Measurements from ENCODE around the gene HAUS1. TPM values are rescaled to one million over a fixed set of nuclear protein-coding genes. Genes with fewer than 3 reads are reported as not detected.
"Not testable (repeated sequence)": the region's sequence is repeated elsewhere in the genome, so short reads cannot be mapped to it uniquely, and the experiment has no call there.

Gene HAUS1
- total and polyA plus RNA-seq, 2 donors (not counting 3 experiments of a cell fraction or from before 2014, with no cell fraction given), result 29.4 to 57.1 TPM

DNA sequence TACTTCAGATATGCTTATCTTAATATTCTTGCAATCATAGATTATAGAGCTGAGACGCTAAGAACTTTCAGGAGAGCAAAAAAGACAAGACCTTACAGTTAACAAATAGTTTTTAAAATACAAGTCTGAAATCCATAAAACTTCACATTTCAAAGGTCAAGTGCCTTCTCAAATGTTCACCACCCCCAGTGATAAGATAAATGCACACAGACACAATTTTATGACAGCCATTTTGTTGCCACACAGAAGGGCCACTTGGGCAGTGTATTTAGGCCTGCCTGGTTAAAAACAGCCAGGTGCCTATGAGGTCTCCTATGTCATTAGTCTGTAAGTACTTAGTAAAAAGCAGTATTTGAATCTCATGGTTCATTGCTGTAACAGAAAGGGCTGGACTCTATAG lies 24.0 kb upstream of the HAUS1 start:
- FAIRE-seq, result no peak
- H3K27me3 ChIP-seq (ENCODE audit: control insufficient read depth in 2 of 2, insufficient read depth in 2 of 2, low read length in 2 of 2), result no peaks in the 10 kb centered on the region
- POLR2A ChIA-PET, result no interaction called here
- H3K9ac ChIP-seq (replicated peaks; ENCODE audit: extremely low read depth, insufficient read depth, low read length), result no peak overlapping the region
- no peak for DNase-seq (ENCODE audit: low read depth, low spot score)
- H3K4me1 ChIP-seq (ENCODE audit: control insufficient read depth, extremely low read depth, insufficient read depth, low read length), result no peaks in the 10 kb centered on the region
- intact Hi-C loops (cut with micrococcal nuclease), result no loop called here
- no peak overlapping the region for H3K27ac ChIP-seq (ENCODE audit: insufficient read depth, low read depth, low read length)
- no TSS peak for BruUV-seq (replicated peaks)
- no peak overlapping the region for H3K4me2 ChIP-seq (ENCODE audit: insufficient read depth, low read length)
- dilution Hi-C loops (cut with MboI; ENCODE audit: extremely low pct_ligation_motif_present, low sequenced_read_pairs), result no loop called here
- TF ChIP-seq FOS (IDR thresholded peaks at IDR 0.05; ENCODE audit: borderline replicate concordance, insufficient read depth, low read length) (no peak), POLR2A (IDR thresholded peaks at IDR 0.05; ENCODE audit: low read depth, low read length) (no peak), GATA2 (IDR thresholded peaks at IDR 0.05; ENCODE audit: insufficient read depth, insufficient read length, low read depth, low read length) (no peak), MAX (IDR thresholded peaks at IDR 0.05; ENCODE audit: insufficient read depth, insufficient read length) (no peak)
- no peaks in the 10 kb centered on the region for H3K9me3 ChIP-seq (replicated peaks; ENCODE audit: control insufficient read depth, insufficient read depth, low read length)
- peaks cover 14 to 23% of the 10 kb centered on the region in 2 experiments for H3K36me3 ChIP-seq (ENCODE audit: control insufficient read depth in 2 of 2, extremely low read depth in 1 of 2, insufficient read depth in 2 of 2, low read length in 2 of 2)
- H3K4me3 ChIP-seq (replicated peaks in 1 of 3; ENCODE audit: insufficient read depth in 1 of 3, low read depth in 1 of 3, low read length in 3 of 3), result no peak overlapping the region
- CTCF ChIA-PET, result no interaction called here
- no peaks in the 10 kb centered on the region for H3K9me1 ChIP-seq (replicated peaks; ENCODE audit: control insufficient read depth, extremely low read depth, insufficient read depth, low read length)
- no peaks in the 10 kb centered on the region for H3K79me2 ChIP-seq (ENCODE audit: control insufficient read depth, insufficient read depth, low read length)
- no peaks in the 10 kb centered on the region for H4K20me1 ChIP-seq (replicated peaks; ENCODE audit: control insufficient read depth, extremely low read depth, insufficient read depth, low read length)
- no peak overlapping the region for H2AFZ ChIP-seq (ENCODE audit: low read depth, low read length)

- Histone ChIP-seq H3K4me3 (replicated peaks in 1 of 3; ENCODE audit: insufficient read depth in 1 of 3, low read depth in 1 of 3, low read length in 3 of 3) (no peak overlapping the region), H2AFZ (ENCODE audit: low read depth, low read length) (no peak overlapping the region), H3K4me2 (ENCODE audit: insufficient read depth, low read length) (no peak overlapping the region), H3K79me2 (ENCODE audit: control insufficient read depth, insufficient read depth, low read length) (peaks cover under 1% of the 10 kb centered on the region), H3K9me1 (replicated peaks; ENCODE audit: control insufficient read depth, extremely low read depth, insufficient read depth, low read length) (no peaks in the 10 kb centered on the region), H4K20me1 (replicated peaks; ENCODE audit: control insufficient read depth, extremely low read depth, insufficient read depth, low read length) (peaks cover 2% of the 10 kb centered on the region), H3K9ac (replicated peaks; ENCODE audit: extremely low read depth, insufficient read depth, low read length) (no peak overlapping the region), H3K4me1 (ENCODE audit: control insufficient read depth, extremely low read depth, insufficient read depth, low read length) (no peaks in the 10 kb centered on the region), H3K9me3 (replicated peaks; ENCODE audit: control insufficient read depth, insufficient read depth, low read length) (no peaks in the 10 kb centered on the region), H3K27me3 (ENCODE audit: control insufficient read depth in 2 of 2, insufficient read depth in 2 of 2, low read length in 2 of 2) (no peaks in the 10 kb centered on the region), H3K27ac (ENCODE audit: insufficient read depth, low read depth, low read length) (no peak overlapping the region), H3K36me3 (ENCODE audit: control insufficient read depth in 2 of 2, extremely low read depth in 1 of 2, insufficient read depth in 2 of 2, low read length in 2 of 2) (peaks cover 32 to 38% of the 10 kb centered on the region in 2 experiments)
- FAIRE-seq, result no peak
- dilution Hi-C loops (cut with MboI; ENCODE audit: extremely low pct_ligation_motif_present, low sequenced_read_pairs), result no loop called here
- POLR2A ChIA-PET, result no interaction called here
- TF ChIP-seq MYC (IDR thresholded peaks at IDR 0.05; ENCODE audit: low read depth, low read length) (no peak), FOS (IDR thresholded peaks at IDR 0.05; ENCODE audit: borderline replicate concordance, insufficient read depth, low read length) (no peak), MAX (IDR thresholded peaks at IDR 0.05; ENCODE audit: insufficient read depth, insufficient read length) (no peak), EZH2 (IDR thresholded peaks at IDR 0.05; ENCODE audit: borderline replicate concordance, low read depth, low read length, severe bottlenecking) (no peak), GATA2 (IDR thresholded peaks at IDR 0.05; ENCODE audit: insufficient read depth, insufficient read length, low read depth, low read length) (no peak), JUN (IDR thresholded peaks at IDR 0.05; ENCODE audit: borderline replicate concordance, insufficient read depth, insufficient read length, low read depth) (no peak), POLR2A (IDR thresholded peaks at IDR 0.05; ENCODE audit: low read depth, low read length) (no peak), POLR2AphosphoS5 (IDR thresholded peaks at IDR 0.05; ENCODE audit: insufficient read depth, low read depth, low read length) (no peak)
- no TSS peak for BruUV-seq (replicated peaks)
- DNase-seq (ENCODE audit: low read depth, low spot score), result no peak
- CTCF ChIA-PET, result interaction anchor here (2.3 kb wide), 1 partner anchor 11 kb away, joined by 16 read pairs; no protein-coding TSS in a partner anchor
- intact Hi-C loops (cut with micrococcal nuclease), result no loop called here
These were observed 19.8 kb upstream of the HAUS1 start for GRCh38 chr18:46084431-46084830.

GRCh38 chr18:46088501-46088900 lies 15.7 kb upstream of the HAUS1 start:
- intact Hi-C loops (cut with micrococcal nuclease); H3K27ac ChIP-seq (ENCODE audit: insufficient read depth, low read depth, low read length); H3K9me3 ChIP-seq (replicated peaks; ENCODE audit: control insufficient read depth, insufficient read depth, low read length); FAIRE-seq; BruUV-seq (replicated peaks); H3K4me2 ChIP-seq (ENCODE audit: insufficient read depth, low read length); H3K27me3 ChIP-seq (ENCODE audit: control insufficient read depth in 2 of 2, insufficient read depth in 2 of 2, low read length in 2 of 2); H3K9ac ChIP-seq (replicated peaks; ENCODE audit: extremely low read depth, insufficient read depth, low read length); CTCF ChIA-PET; H4K20me1 ChIP-seq (replicated peaks; ENCODE audit: control insufficient read depth, extremely low read depth, insufficient read depth, low read length); H3K9me1 ChIP-seq (replicated peaks; ENCODE audit: control insufficient read depth, extremely low read depth, insufficient read depth, low read length); POLR2A ChIA-PET; H3K4me1 ChIP-seq (ENCODE audit: control insufficient read depth, extremely low read depth, insufficient read depth, low read length); H3K4me3 ChIP-seq (replicated peaks in 1 of 3; ENCODE audit: insufficient read depth in 1 of 3, low read depth in 1 of 3, low read length in 3 of 3); H2AFZ ChIP-seq (ENCODE audit: low read depth, low read length); DNase-seq (ENCODE audit: low read depth, low spot score); dilution Hi-C loops (cut with MboI; ENCODE audit: extremely low pct_ligation_motif_present, low sequenced_read_pairs): not testable (repeated sequence)
- Histone ChIP-seq H3K79me2 (ENCODE audit: control insufficient read depth, insufficient read depth, low read length) (peaks cover 32% of the 10 kb centered on the region), H3K36me3 (ENCODE audit: control insufficient read depth in 2 of 2, extremely low read depth in 1 of 2, insufficient read depth in 2 of 2, low read length in 2 of 2) (peaks cover 38 to 40% of the 10 kb centered on the region in 2 experiments)

All from endothelial cell of umbilical vein (primary cell).